Stimulated activated CD8-positive, alpha-beta memory T cell treated with anti-CD3 and anti-CD28 coated beads, Interleukin-4, amount 100 ng/mL, for 4 hours (primary cell): ENCODE data around the gene TUBD1.

Experiments
- DNase-seq, 2 donors: peaks; one replicate each; pipeline ENCODE4 v3.0.0-alpha.2; 2020; ENCODE audit warnings: low read depth in 2 of 2, low spot score in 1 of 2

Gene TUBD1

DNA sequence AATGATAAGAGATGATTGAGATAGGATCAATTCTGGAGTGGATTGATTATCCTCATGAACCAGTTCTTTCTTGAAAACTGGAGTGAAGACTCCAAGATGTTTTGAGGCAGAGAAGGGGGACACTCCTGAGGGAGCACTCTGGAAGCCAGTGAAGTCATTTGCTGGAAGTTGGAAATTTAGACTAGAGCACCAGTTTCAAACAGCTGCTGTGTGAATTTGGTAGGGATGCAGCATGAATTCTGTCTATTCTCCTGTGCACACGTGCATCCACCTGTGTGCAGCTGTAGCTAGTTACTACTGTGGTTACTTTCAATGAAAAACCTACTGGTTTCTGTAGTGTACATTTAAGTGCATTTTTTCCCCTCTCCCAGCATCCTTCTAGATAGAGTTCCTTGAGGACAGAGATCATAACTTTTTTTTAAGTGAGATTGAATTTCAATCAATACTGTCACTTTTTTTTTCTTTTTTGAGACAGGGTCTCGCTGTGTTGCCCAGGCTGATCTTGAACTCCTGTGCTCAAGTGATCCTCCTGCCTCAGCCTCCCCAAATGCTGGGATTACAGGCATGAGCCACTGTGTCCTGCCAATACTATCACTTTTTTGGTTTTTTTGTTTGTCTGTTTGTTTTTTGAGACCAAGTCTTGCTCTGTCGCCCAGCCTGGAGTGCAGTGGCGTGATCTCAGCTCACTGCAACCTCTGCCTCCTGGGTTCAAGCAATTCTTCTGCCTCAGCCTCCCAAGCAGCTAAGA is 65.9 kb downstream of the TUBD1 start:
- DNase-seq, result no peak

DNA sequence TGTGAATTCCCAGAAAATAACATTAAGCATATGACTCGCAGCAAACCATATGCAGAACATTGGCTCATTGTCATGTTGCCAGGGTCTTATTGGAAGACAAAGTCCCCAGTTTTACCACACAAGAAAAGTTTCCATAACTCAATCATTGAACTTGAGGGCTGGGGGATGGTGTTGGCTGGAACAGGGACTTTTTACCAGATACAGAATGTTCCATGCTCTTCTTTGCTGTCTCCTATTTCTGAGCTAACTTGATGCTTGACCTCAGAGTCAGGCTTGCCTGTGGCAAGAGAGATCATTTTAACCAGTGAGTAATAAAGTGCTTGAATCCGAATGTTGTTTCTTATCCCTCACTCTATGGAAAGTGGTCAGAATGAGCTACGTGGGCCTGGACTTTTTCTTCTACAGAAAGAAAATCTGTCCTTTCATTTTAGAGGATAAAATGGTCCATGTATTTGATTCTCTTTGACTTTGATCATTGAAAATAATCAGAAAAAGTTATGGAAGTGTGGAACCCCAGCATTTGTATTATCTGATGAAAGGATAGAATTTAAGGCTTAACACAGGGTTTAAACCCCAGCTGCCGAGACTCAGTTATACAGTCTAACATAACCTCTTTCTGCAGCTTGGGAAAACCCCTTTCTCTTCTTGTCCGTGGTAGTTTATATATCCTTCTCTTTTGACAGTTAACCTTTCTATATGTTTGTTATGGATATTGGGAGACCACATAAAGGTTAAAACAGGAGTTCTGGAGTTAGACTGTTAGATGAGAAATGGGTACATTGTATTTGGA is 67.0 kb downstream of the TUBD1 start:
- no peak for DNase-seq

DNA sequence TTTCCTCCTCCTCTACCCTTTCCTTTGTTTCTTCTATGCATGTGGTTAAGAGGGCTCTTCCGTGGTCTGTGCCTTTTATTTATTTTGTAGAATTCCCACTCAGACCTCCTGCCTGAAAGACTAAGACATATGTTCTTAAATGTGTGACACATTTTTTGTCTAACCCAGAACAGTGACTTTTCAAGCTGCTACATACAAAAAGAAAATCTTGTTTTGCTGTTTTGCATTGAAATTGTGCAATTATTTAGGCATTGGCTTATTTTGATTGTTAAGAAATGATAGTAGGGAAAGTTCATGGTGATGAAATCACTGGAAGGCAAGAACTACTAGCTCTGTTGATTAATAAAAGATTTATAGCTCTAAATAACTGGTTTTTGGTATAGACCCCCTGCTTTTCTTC is 76.8 kb downstream of the TUBD1 start:
- DNase-seq, result no peak

DNA sequence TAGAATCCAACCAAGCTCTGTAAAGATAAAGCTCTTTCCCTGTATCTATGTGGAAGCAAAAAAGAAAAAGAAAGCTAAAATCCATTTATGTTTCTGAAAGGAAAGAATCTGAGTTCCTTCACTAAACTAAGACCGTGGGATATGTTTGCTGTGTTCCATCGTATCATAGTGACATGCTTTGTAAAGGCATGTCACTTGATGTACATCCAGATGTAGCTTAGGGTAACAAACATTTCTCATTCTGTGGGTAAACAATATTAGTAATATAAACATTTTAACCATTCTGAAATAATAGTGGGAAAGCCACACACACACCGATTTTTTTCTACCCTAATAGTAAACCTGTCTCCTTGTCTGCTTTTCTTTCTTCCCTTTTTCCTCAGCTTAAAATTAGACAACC is 78.1 kb downstream of the TUBD1 start:
- DNase-seq, result no peak

DNA sequence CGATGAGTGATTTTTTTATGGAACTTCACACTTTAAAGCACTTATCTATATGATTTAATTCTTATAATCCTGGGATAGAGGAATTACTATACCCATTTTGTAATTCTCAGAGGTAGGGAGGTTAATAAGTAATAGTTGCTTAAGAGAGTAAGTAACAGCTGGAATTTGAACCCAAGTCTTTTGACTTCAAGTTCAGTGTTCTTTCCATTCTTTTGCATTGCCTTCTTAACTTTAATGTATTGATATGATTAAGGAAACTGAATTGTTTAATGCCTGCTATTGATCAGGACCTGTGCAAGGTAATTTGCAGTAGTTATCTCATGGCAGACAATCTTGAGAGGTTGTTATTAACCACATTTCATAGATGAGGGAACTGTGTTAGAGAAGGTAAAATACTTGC is 78.5 kb downstream of the TUBD1 start:
- no peak for DNase-seq

DNA sequence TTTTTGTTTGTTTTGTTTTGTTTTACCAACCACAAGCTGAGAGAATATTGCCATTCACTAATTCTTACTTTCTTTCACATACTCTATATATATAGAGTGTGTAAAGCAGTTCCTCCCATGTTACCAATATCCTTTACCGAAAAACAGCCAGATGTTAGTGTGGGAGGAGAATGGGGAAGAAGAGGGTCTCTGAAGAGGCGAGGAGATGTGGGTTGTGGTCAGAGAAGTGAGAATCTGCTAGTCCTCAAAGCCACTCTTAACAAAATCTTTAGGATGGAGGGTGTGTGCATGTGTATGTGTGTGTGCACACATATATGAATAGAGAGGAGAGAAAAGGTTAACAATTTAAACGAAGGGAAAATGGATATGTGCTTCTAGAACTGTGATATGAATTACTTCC is 80.6 kb downstream of the TUBD1 start:
- DNase-seq, result no peak

DNA sequence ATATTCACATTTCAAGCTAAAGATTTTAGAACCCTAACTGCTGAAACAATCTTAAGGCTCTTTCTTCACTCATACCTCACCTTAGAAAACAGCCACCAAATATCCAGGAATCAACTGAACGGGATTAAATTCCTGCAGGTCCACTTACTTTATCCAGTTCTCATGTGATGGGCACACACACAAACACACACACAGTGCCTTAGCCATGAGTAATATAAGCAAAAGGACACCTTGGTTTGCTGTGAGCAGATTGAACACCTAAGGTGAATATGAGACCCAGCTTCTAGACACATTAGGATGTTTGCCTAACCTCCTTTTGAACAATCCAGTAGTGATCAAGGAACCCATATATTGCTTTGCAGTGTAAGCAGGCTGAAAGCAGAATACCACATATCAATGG is 81.5 kb downstream of the TUBD1 start:
- no peak for DNase-seq

DNA sequence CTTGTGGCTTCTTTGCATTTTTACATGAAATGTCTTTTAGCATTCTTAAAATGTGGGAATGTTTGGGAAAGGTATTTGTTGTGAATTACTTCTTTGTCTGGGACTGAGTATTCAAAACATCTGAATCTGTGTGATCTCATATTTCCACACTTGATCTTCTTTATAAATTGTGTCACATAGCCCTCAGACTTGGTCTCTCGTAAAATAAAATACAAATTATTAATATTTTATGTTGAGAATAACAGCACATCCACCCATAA is 81.9 kb downstream of the TUBD1 start:
- DNase-seq, result no peak
